ENCODE results near the gene SOCS1. TPM values are rescaled to one million over a fixed set of nuclear protein-coding genes. Genes with fewer than 3 reads are reported as not detected.

SOCS1 gene
- total RNA-seq, 1 donor from 2014 or later = 10.6 TPM

- H3K36me3 Mint-ChIP-seq (ENCODE audit: unreplicated experiment) = peaks cover 2% of the 10 kb centered on the region
- H3K27ac Mint-ChIP-seq (ENCODE audit: unreplicated experiment) = no peak overlapping the region
- peaks cover 18% of the 10 kb centered on the region for H3K4me1 Mint-ChIP-seq (ENCODE audit: unreplicated experiment)
- H3K4me3 Mint-ChIP-seq (ENCODE audit: unreplicated experiment) = no peak overlapping the region
- no peak for DNase-seq (ENCODE audit: extremely low spot score, unreplicated experiment)
- H3K9me3 Mint-ChIP-seq (ENCODE audit: unreplicated experiment) = no peaks in the 10 kb centered on the region
- TF ChIP-seq, protein P1, sequence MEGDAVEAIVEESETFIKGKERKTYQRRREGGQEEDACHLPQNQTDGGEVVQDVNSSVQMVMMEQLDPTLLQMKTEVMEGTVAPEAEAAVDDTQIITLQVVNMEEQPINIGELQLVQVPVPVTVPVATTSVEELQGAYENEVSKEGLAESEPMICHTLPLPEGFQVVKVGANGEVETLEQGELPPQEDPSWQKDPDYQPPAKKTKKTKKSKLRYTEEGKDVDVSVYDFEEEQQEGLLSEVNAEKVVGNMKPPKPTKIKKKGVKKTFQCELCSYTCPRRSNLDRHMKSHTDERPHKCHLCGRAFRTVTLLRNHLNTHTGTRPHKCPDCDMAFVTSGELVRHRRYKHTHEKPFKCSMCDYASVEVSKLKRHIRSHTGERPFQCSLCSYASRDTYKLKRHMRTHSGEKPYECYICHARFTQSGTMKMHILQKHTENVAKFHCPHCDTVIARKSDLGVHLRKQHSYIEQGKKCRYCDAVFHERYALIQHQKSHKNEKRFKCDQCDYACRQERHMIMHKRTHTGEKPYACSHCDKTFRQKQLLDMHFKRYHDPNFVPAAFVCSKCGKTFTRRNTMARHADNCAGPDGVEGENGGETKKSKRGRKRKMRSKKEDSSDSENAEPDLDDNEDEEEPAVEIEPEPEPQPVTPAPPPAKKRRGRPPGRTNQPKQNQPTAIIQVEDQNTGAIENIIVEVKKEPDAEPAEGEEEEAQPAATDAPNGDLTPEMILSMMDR (IDR thresholded peaks at IDR 0.05) = no peak
- H3K27me3 Mint-ChIP-seq (ENCODE audit: unreplicated experiment) = no peaks in the 10 kb centered on the region
Observed at GRCh38 chr16:11250786-11251524, 5.0 kb downstream of the SOCS1 start.

DNA sequence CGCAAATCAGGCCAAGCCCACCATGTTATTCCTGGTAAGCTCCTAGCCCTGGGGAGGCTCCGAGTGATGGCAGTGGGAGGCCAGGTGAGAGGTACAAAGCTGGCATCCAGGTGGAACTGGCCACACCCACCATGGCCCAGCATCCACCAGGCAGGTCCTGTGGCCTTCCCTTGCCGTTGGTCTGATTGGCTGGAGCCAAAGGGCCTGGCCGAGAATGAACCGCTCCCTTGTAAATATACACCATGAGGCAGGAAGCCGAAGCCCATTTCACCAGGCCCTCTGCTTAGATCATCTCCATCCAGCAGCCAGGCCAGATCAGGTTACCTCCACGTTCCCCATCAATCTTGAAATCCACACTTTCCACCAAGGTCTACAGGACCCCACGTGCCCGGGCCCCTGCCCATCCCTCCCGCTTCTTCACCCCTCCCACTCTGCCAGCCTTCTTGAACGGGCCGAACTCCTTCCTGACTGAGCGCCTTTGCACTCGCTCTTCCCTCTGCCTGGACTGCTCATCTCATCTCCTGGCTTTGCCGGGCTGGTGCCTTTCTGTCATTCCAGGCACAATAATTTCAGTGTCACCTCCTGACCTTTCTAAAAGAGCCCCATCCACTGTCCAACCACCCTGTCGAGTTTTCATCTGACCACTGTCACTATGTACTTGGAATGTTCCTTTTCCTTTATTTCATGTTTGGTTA, 5.8 kb downstream of the SOCS1 start:
- H3K4me1 Mint-ChIP-seq (ENCODE audit: unreplicated experiment) = peaks cover 22% of the 10 kb centered on the region
- TF ChIP-seq, protein P1 (IDR thresholded peaks at IDR 0.05) = no peak
- H3K27ac Mint-ChIP-seq (ENCODE audit: unreplicated experiment) = no peak overlapping the region
- peaks cover 2% of the 10 kb centered on the region for H3K27me3 Mint-ChIP-seq (ENCODE audit: unreplicated experiment)
- no peaks in the 10 kb centered on the region for H3K9me3 Mint-ChIP-seq (ENCODE audit: unreplicated experiment)
- DNase-seq (ENCODE audit: extremely low spot score, unreplicated experiment) = no peak
- no peak overlapping the region for H3K4me3 Mint-ChIP-seq (ENCODE audit: unreplicated experiment)
- H3K36me3 Mint-ChIP-seq (ENCODE audit: unreplicated experiment) = peaks cover 2% of the 10 kb centered on the region

GRCh38 chr16:11249233-11250061, 6.6 kb downstream of the SOCS1 start:
- TF ChIP-seq, protein P1 (IDR thresholded peaks at IDR 0.05) = no peak
- Mint-ChIP-seq H3K27ac (ENCODE audit: unreplicated experiment) (no peak overlapping the region), H3K9me3 (ENCODE audit: unreplicated experiment) (no peaks in the 10 kb centered on the region), H3K27me3 (ENCODE audit: unreplicated experiment) (peaks cover 6% of the 10 kb centered on the region), H3K36me3 (ENCODE audit: unreplicated experiment) (peaks cover 6% of the 10 kb centered on the region), H3K4me3 (ENCODE audit: unreplicated experiment) (no peak overlapping the region), H3K4me1 (ENCODE audit: unreplicated experiment) (peaks cover 21% of the 10 kb centered on the region)
- no peak for DNase-seq (ENCODE audit: extremely low spot score, unreplicated experiment)

DNA sequence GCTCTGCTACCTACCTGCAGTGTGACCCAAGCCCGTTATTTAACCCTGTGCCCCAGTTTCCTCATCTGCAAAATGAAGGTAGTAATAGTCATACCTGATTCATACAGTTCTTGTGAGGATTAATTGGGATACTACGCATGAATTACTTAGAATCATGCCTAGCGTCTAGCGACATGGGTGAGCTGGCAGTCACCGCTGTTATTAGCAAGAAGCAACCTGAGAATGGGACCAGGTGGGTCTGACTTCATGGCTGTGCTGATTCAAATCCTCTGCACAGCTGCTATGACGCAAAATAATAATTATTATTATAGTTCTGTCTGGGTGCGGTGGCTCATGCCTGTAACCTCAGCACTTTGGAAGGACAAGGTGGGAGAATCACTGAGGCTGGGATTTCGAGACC, 7.9 kb downstream of the SOCS1 start:
- no peak for DNase-seq (ENCODE audit: extremely low spot score, unreplicated experiment)
- peaks cover 9% of the 10 kb centered on the region for H3K4me1 Mint-ChIP-seq (ENCODE audit: unreplicated experiment)
- no peak overlapping the region for H3K27ac Mint-ChIP-seq (ENCODE audit: unreplicated experiment)
- H3K9me3 Mint-ChIP-seq (ENCODE audit: unreplicated experiment) = no peaks in the 10 kb centered on the region
- peaks cover 4% of the 10 kb centered on the region for H3K36me3 Mint-ChIP-seq (ENCODE audit: unreplicated experiment)
- TF ChIP-seq, protein P1 (IDR thresholded peaks at IDR 0.05) = no peak
- no peak overlapping the region for H3K4me3 Mint-ChIP-seq (ENCODE audit: unreplicated experiment)
- H3K27me3 Mint-ChIP-seq (ENCODE audit: unreplicated experiment) = peaks cover 6% of the 10 kb centered on the region
